Measurements from ENCODE around the gene EEF1AKMT4.
A peak's percentile ranks its signal among the peaks of the same experiment; 100 is the strongest.

Gene EEF1AKMT4

GRCh38 chr3:184236033-184236410, 13.4 kb upstream of the EEF1AKMT4 start:
- DNase-seq (ENCODE audit: low read depth) = no peak

GRCh38 chr3:184236636-184237035, 12.8 kb upstream of the EEF1AKMT4 start:
- no peak for DNase-seq (ENCODE audit: low read depth)

- no peak for DNase-seq (ENCODE audit: low read depth)
Observed at GRCh38 chr3:184237211-184237610, 12.3 kb upstream of the EEF1AKMT4 start.

DNA sequence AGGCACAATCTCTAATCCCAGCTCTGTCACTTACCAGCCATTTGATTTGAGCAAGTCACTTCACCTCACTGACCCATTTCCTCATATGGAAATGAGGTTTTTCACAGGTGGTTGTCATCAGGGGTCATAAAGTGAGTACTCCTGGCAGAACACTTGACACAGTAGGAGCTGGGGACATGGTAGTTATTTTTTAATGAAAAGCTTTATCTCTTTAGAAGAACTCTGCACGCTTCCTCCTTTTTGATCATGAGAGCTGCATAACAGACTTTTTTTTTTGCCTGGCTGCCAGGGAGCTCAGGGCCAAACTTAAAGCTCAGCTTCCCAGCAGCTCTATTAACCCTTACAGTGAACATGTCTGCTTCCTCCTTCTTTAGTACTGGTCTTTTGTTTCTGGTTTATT, 11.7 kb upstream of the EEF1AKMT4 start:
- no peak for DNase-seq (ENCODE audit: low read depth)

DNA sequence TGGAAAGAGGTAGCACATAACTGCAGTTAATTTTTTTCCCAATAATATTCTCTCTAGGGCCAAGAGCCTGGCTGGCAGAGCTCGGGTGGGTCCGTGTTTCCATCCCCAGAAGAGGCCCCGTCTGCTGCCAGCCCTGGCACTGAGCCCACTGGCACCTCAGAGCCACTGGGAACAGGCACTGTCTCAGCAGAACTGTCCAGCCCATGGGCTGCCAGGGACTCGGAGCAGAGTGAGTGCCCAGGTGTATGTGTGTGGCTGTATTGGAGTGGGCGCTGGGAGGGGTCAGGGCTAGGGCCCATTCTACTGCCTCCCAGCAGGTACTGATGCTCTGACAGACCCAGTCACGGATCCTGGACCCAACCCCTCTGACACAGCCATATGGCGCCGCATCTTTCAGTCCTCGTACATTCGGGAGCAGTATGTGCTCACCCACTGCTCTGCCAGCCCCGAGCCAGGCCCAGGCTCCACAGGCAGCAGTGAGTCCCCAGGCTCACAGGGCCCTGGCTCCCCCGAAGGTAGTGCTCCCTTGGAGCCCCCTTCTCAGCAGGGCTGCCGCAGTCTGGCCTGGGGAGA, 11.1 kb upstream of the EEF1AKMT4 start:
- DNase-seq (ENCODE audit: low read depth) = no peak

DNA sequence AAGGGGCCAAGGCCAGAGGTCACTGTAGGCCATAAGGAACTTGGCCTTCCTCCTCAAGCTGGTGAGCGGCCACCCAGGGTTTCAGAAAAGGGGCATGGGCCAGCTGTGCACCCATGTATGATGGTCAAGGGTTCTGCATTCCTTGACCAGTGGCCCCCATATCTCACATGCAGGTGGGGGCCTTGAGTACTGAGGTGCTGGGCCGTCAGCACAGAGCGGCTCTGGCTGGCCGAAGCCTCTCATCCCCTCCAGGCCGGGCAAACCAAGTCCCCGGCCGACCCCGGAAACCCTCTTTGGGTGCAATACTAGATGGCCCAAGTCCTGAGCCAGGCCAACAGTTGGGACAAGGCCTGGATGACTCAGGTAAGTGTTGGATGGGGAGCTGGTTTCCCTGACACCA, 10.3 kb upstream of the EEF1AKMT4 start:
- no peak for DNase-seq (ENCODE audit: low read depth)

DNA sequence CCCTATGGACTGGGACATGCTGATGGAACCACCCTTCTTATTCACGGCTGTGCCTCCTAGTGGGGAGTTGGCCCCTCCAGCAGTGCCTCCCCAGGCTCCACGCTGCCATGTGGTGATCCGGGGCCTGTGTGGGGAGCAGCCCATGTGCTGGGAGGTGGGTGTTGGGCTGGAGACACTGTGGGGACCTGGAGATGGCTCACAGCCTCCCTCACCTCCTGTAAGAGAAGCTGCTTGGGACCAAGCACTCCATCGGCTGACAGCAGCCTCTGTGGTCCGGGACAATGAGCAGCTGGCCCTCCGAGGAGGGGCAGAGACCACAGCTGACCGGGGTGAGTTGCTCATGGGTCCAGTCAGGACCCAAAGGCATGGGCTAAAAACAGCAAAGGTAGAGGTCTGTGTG, 9.8 kb upstream of the EEF1AKMT4 start:
- DNase-seq (ENCODE audit: low read depth) = no peak

- no peak for DNase-seq (ENCODE audit: low read depth)
Observed at GRCh38 chr3:184240384-184241140, 8.9 kb upstream of the EEF1AKMT4 start.

- no peak for DNase-seq (ENCODE audit: low read depth)
Observed at GRCh38 chr3:184241141-184241446, 8.4 kb upstream of the EEF1AKMT4 start.

DNA sequence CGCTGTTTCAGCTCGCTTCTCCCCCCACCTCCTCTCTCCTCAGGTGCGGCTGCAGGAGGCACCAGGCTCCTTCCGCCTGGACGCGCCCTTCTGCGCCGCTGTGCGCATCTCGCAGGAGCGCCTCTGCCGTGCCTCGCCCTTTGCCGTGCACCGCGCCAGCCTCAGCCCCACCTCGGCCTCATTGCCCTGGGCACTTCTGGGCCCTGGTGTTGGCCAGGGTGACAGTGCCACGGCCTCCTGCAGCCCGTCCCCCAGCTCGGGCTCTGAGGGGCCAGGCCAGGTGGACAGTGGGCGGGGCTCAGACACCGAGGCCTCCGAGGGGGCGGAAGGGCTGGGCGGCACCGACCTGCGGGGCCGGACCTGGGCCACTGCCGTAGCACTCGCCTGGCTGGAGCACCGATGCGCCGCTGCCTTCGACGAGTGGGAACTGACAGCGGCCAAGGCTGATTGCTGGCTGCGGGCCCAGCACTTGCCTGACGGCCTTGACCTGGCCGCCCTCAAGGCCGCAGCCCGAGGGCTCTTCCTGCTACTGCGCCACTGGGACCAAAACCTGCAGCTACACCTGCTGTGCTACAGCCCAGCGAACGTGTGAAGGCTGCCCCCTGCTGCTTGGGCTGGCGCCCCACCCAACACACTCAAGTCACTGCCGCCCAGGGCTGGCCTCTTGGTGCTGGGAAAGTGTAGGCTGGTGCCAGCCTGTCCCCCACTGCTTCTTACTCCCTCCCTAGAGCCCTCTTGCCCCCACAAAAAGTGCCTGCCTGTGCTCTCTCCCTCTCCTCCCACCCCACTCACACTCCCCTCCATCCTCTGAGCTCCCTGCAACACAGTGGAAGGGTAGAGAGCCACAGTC, 7.8 kb upstream of the EEF1AKMT4 start:
- DNase-seq (ENCODE audit: low read depth) = no peak

DNA sequence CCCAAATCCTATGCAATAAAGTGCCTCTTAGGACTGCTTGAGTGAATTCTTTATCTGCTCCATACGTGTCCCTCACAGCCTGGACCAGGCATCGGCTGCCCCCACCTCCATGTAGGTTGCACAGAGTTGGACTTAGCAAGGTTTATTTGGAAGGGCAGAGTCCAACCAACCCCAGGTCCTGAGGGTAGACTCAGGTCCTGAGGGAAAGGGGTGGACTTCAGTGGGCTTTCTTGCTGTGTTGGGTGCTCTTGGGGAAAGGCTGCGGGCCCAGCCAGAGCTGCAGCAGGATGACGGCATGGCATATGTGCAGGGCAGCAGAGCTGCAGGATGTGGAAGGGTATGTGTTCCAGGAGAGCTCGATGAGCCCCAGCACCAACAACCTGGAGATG, 7.2 kb upstream of the EEF1AKMT4 start:
- no peak for DNase-seq (ENCODE audit: low read depth)

- DNase-seq (ENCODE audit: low read depth) = peak; percentile 59
Observed at GRCh38 chr3:184248454-184249411, 739 bp upstream of the EEF1AKMT4 start, which contains the start of gene ALG3. TSS of gene ALG3 (minus strand) at chr3:184248962. CDS start at chr3:184248940, 22 bp downstream.

DNA sequence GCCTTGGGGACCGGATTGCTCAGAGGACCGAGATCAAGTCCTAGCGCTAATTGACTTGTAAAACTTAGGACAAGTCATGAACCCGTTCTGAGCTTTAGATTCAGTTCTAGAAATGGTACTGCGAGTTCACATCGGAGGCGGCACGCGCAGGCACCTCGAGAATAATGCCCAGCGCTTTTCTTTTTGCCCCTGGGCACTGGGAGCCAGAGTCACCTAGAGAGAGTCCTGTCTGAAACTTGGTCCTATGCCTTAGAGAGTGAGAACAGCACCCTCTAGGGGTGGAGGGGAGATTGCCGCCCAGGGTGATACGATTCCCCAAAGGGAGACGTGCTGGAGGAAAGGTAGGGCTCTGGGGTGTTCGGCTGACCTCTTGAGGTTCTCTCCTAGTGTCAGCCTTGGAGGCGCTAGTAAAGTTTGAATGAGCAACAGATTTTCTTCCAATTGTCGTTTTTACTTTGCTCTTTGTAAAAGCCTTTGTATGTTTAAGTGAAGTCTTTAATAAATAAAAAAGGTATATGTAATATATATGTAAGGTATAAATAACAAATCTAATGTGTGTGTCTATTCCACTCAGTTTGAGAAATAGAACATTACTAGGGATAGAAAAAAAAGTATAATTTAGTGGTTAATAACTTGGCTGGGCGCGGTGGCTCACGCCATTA, 826 bp downstream of the EEF1AKMT4 start:
- peak; percentile 87 for DNase-seq (ENCODE audit: low read depth)

- DNase-seq (ENCODE audit: low read depth) = no peak
Observed at GRCh38 chr3:184255291-184256039, 6.0 kb downstream of the EEF1AKMT4 start.

DNA sequence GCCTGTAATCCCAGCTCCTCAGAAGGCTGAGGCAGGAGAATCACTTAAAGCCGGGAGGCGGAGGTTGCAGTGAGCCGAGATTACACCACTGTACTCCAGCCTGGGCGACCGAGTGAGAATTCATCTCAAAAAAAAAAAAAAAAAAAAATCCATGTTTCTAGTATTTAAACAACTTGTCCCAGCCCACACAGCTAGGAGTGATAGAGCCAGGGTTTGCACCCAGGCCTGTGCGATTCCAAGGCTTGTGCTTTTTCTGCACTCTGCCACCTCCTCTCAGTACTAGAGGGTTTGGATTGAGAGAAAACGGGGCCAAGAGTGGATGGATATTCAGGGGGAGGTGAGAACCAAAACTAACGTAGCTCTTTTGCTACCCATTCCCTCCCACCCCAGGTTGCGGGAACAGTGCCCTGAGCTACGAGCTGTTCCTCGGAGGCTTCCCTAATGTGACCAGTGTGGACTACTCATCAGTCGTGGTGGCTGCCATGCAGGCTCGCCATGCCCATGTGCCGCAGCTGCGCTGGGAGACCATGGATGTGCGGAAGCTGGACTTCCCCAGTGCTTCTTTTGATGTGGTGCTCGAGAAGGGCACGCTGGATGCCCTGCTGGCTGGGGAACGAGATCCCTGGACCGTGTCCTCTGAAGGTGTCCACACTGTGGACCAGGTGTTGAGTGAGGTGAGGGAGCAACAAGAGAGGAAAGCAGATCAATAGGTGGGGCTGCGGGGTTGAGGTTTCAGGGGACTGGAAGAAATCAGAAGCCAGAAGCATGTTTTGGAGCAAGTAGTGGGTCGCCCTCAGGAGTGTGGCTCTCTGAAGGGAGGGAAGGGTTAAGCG, 7.8 kb downstream of the EEF1AKMT4 start:
- no peak for DNase-seq (ENCODE audit: low read depth)

DNA sequence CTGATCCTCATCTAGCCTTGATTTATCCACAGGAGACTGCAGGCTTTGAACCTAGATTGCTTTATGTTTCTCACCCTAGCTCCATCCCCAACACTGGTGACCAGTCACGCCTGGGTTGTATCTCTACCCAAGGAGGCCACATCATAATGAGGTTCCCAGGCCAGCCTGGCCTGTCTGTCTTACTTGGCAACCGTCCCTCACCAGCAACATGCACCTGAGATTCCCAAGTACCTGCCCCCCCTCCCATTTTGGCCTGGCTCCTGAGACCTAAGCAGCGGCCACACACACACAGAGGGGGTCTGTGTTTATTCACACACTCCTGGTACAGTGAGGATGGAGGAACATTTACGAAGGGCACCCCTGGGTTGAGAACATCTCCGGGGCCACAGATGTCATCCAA, 9.5 kb downstream of the EEF1AKMT4 start:
- no peak for DNase-seq (ENCODE audit: low read depth)

DNA sequence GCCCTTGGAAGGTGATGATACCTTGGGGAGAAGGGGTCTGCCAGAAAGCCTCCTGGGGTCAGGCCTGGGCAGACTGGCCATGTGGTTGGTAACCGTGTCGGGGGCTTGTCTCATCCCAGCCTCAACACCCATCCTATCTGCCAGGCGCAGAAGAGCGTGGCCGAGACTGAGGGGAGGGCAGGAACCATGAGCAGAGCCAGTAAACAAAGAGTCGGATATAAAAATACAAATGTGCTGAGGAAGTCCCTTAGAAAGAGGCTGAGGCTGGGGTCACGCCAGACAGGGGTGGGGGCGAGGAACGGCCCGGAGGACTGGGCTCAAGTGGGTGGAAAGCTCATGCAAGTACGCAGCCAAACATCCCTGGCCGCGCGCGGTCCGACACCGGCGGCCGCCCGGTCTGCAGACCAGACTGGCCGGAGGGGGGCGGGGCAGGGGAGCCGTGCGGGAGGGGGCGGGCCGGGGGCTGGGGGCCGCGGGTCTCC, 10.0 kb downstream of the EEF1AKMT4 start:
- DNase-seq (ENCODE audit: low read depth) = no peak

GRCh38 chr3:184259878-184260723, 10.6 kb downstream of the EEF1AKMT4 start:
- DNase-seq (ENCODE audit: low read depth) = no peak
